DND-41 (cell line): ENCODE measurements around the gene PVRIG.
"Not testable (repeated sequence)": the region's sequence is repeated elsewhere in the genome, so short reads cannot be mapped to it uniquely, and the experiment has no call there.

ENCODE experiments used
- ATAC-seq: fragments of 200-7000 bp; cut with Tn5 transposase; 3 replicates; pipeline ENCODE4 v1.9.1; 2021; ENCODE audit warnings: low read depth; ENCODE audit not compliant: insufficient read depth
- DNase-seq: peaks from one replicate; pipeline ENCODE4 v3.0.0-alpha.2; 2020
- H2AFZ ChIP-seq: 2 replicates; pipeline ENCODE4 v1.6.0; 2012; ENCODE audit warnings: low read depth, low read length
- H3K27ac ChIP-seq: 2 replicates; pipeline ENCODE4 v1.5.1; 2012; ENCODE audit warnings: low read length, inconsistent platforms
- H3K27me3 ChIP-seq: fragments of 200-600 bp; sonication (generic); 2 replicates; pipeline ENCODE4 v1.6.0; 2012; ENCODE audit warnings: low read length, mild to moderate bottlenecking, inconsistent platforms; ENCODE audit not compliant: insufficient read depth, poor library complexity
- H3K36me3 ChIP-seq: 2 replicates; pipeline ENCODE4 v1.5.1; 2012; ENCODE audit warnings: low read length, inconsistent platforms; ENCODE audit not compliant: insufficient read depth
- H3K4me1 ChIP-seq: 2 replicates; pipeline ENCODE4 v1.5.1; 2012; ENCODE audit warnings: mild to moderate bottlenecking, low read length; ENCODE audit not compliant: insufficient read depth
- H3K4me2 ChIP-seq: 2 replicates; pipeline ENCODE4 v1.6.0; 2012; ENCODE audit warnings: mild to moderate bottlenecking, moderate library complexity, low read length, inconsistent platforms; ENCODE audit not compliant: insufficient read depth
- H3K4me3 ChIP-seq, 2 experiments: fragments of 200-600 bp in 1 of 2; shearing (Covaris generic) in 1 of 2; 2 replicates each; pipeline ENCODE4 v1.5.1; 2012 to 2016; ENCODE audit warnings: inconsistent platforms in 2 of 2, low read length in 2 of 2, mild to moderate bottlenecking in 2 of 2, low read depth in 1 of 2, moderate library complexity in 1 of 2
- H3K79me2 ChIP-seq: 2 replicates; pipeline ENCODE4 v1.6.0; 2012; ENCODE audit warnings: low read length, inconsistent platforms; ENCODE audit not compliant: insufficient read depth
- H3K9ac ChIP-seq: 2 replicates; pipeline ENCODE4 v1.6.0; 2012; ENCODE audit warnings: low read depth, mild to moderate bottlenecking, inconsistent platforms, low read length, moderate library complexity
- H3K9me3 ChIP-seq: 2 replicates; pipeline ENCODE4 v1.5.1; 2012; ENCODE audit warnings: low read length, moderate library complexity, mild to moderate bottlenecking, inconsistent platforms; ENCODE audit not compliant: insufficient read depth, severe bottlenecking
- H4K20me1 ChIP-seq: 2 replicates; pipeline ENCODE4 v1.6.0; 2012; ENCODE audit warnings: low read length; ENCODE audit not compliant: insufficient read depth
- EZH2 ChIP-seq: IDR thresholded peaks from 3 replicates; pipeline ENCODE4 v1.6.1; 2012; ENCODE audit warnings: borderline replicate concordance, low read depth, mild to moderate bottlenecking, moderate library complexity, low read length, inconsistent platforms; ENCODE audit not compliant: severe bottlenecking
- TF ChIP-seq, protein P1 (sequence below): IDR thresholded peaks from 2 replicates; pipeline ENCODE4 v1.5.1; 2012; ENCODE audit warnings: borderline replicate concordance, low read length, moderate library complexity, mild to moderate bottlenecking; ENCODE audit not compliant: poor library complexity, severe bottlenecking; ENCODE audit errors: extremely low read depth

Gene PVRIG

DNA sequence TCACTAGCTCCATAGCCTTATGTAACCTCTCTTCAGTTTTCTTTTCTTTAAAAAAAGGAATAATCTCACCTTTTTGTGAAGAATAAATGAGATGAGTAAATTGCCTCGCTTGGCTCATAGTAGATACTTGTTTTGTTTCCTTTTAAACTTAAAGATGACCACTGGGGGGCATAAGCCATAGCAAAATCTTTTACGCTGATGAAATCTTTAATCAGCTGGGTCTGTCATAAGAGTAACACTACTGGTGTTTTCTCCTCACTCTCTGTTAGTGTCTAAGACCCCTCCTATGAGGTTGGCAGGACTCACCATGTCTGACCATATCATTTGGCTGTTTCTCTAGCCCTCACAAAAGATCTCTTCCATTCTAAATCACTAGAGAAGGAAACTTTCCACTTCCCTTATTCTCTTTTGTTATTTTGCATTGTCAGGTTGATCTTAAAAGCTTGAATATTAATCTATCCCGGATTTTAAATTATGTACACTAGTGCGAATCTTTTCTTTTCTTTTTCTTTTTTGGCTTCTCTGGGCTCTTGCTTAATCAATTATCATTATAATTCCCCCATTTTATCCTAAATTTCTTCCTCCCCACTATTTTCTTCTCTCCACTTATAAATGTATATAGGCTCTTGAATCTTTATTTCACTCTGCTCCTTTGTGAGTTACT, 29.6 kb upstream of the PVRIG start:
- TF ChIP-seq, protein P1, sequence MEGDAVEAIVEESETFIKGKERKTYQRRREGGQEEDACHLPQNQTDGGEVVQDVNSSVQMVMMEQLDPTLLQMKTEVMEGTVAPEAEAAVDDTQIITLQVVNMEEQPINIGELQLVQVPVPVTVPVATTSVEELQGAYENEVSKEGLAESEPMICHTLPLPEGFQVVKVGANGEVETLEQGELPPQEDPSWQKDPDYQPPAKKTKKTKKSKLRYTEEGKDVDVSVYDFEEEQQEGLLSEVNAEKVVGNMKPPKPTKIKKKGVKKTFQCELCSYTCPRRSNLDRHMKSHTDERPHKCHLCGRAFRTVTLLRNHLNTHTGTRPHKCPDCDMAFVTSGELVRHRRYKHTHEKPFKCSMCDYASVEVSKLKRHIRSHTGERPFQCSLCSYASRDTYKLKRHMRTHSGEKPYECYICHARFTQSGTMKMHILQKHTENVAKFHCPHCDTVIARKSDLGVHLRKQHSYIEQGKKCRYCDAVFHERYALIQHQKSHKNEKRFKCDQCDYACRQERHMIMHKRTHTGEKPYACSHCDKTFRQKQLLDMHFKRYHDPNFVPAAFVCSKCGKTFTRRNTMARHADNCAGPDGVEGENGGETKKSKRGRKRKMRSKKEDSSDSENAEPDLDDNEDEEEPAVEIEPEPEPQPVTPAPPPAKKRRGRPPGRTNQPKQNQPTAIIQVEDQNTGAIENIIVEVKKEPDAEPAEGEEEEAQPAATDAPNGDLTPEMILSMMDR, result peak; percentile 41
- no peak for TF ChIP-seq EZH2
- Histone ChIP-seq H3K9ac (no peak overlapping the region), H4K20me1 (no peaks in the 10 kb centered on the region), H3K36me3 (no peaks in the 10 kb centered on the region), H3K4me3 (no peak overlapping the region), H3K79me2 (no peaks in the 10 kb centered on the region), H2AFZ (no peak overlapping the region), H3K27ac (no peak overlapping the region), H3K9me3 (no peaks in the 10 kb centered on the region), H3K4me1 (no peaks in the 10 kb centered on the region), H3K27me3 (no peaks in the 10 kb centered on the region), H3K4me2 (no peak overlapping the region)
- ATAC-seq, result peak; percentile 47; the same call in 1 of the 3 replicates
- no peak for DNase-seq

DNA sequence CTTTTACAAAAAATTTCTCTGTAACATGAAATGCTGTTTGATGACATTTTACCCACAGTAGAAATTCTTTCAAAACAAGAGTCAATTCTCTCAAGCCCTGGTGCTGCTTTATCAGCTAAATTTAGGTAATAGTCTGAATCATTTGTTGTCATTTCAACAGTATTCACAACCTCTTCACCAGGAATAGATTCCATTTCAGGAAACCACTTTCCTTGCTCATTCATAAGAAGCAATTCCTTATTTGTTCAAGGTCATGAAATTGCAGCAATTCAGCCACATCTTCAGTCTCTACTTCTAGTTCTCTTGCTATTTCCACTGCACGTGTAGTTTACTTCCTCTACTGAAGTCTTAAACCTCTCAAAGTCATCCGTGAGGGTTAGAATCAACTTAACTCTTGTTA, 28.0 kb upstream of the PVRIG start:
- no peak overlapping the region for H2AFZ ChIP-seq
- H3K4me1 ChIP-seq, result no peaks in the 10 kb centered on the region
- H3K36me3 ChIP-seq, result no peaks in the 10 kb centered on the region
- no peak overlapping the region for H3K9ac ChIP-seq
- H3K4me3 ChIP-seq, result no peak overlapping the region
- ATAC-seq (no peak), DNase-seq (no peak)
- no peaks in the 10 kb centered on the region for H4K20me1 ChIP-seq
- no peaks in the 10 kb centered on the region for H3K27me3 ChIP-seq
- H3K9me3 ChIP-seq, result no peaks in the 10 kb centered on the region
- TF ChIP-seq, protein P1, result no peak
- no peak overlapping the region for H3K4me2 ChIP-seq
- no peaks in the 10 kb centered on the region for H3K79me2 ChIP-seq
- no peak overlapping the region for H3K27ac ChIP-seq

DNA sequence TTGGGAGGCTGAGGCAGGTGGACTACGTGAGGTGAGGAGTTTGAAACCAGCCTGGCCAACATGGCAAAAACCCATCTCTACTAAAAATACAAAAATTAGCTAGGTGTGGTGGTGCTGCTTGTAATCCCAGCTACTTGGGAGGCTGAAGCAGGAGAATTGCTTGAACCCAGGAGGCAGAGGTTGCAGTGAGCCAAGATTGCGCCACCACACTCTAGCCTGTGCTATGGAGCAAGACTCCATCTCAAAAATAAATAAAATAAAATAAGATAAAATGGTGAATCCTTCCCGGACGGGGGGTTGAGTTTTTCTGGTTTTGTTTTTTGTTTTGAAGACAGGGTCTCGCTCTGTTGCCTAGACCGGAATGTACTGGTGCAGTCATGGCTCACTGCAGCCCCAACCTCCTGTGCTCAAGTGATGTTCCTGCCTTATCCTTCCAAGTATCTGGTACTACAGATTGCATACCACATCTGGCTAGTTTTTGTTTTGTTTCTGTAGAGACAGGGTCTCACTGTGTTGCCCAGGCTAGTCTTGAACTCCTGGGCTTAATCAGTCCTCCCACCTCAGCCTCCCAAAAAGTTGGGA, 27.4 kb upstream of the PVRIG start:
- H3K4me1 ChIP-seq, ATAC-seq, H3K36me3 ChIP-seq: not testable (repeated sequence)

DNA sequence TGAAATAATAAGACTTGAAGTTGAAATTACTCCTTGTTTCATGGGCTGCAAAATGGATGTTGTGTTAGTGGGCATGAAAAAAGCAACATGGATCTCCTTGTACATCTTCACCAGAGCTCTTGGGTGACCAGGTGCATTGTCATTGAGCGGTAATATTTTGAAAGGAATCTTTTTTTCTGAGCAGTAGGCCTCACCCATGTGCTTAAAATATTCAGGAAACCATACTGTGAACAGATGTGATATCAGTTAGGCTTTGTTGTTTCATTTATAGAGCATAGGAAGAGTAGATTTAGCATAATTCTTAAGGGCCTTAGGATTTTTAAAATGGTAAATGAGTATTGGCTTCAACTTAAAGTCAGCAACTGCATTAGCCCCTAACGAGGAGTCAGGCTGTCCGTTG, 26.8 kb upstream of the PVRIG start:
- H3K4me3 ChIP-seq, result no peak overlapping the region
- no peak for DNase-seq
- H3K79me2 ChIP-seq, result no peaks in the 10 kb centered on the region
- H3K4me1 ChIP-seq, result no peaks in the 10 kb centered on the region
- no peaks in the 10 kb centered on the region for H4K20me1 ChIP-seq
- H3K27me3 ChIP-seq, result no peaks in the 10 kb centered on the region
- H3K36me3 ChIP-seq, result no peaks in the 10 kb centered on the region
- no peak overlapping the region for H3K9ac ChIP-seq
- ATAC-seq, result no peak
- H2AFZ ChIP-seq, result no peak overlapping the region
- TF ChIP-seq, protein P1, result no peak
- TF ChIP-seq EZH2, result no peak
- H3K27ac ChIP-seq, result no peak overlapping the region
- H3K4me2 ChIP-seq, result no peak overlapping the region
- no peaks in the 10 kb centered on the region for H3K9me3 ChIP-seq

More for the DNA sequence above, 27.4 kb upstream of the PVRIG start:
- H3K9me3 ChIP-seq, DNase-seq, H4K20me1 ChIP-seq, H3K4me2 ChIP-seq, H3K79me2 ChIP-seq, H3K27ac ChIP-seq, H3K9ac ChIP-seq, H2AFZ ChIP-seq, H3K27me3 ChIP-seq, H3K4me3 ChIP-seq: not testable (repeated sequence)
